GM12878 (cell line): ENCODE data around the gene BPIFB3. TPM values are rescaled to one million over a fixed set of nuclear protein-coding genes. Genes with fewer than 3 reads are reported as not detected.
"Not testable (repeated sequence)": the region's sequence is repeated elsewhere in the genome, so short reads cannot be mapped to it uniquely, and the experiment has no call there.

Experiments
- ATAC-seq: fragments of 200-7000 bp; cut with Tn5 transposase; 3 replicates; pipeline ENCODE4 v1.9.1; 2020; ENCODE audit warnings: mild to moderate bottlenecking, moderate library complexity
- BruUV-seq: library from RNA; stranded (reverse); fragments of 400-500 nt; replicated peaks from 2 replicates; lab custom pipeline; 2021; lab: Mats Ljungman, UMichigan
- CTCF ChIA-PET: fragments of 300-600 bp; sonication (Branson Sonifier 250); formaldehyde crosslinking; extraction: SDS; loops from one replicate; lab custom pipeline; 2021; ENCODE audit warnings: inconsistent platforms; lab: Yijun Ruan, JAX
- POLR2A ChIA-PET: fragments of 350-600 bp; formaldehyde crosslinking; extraction: SDS; loops from one replicate; lab custom pipeline; 2021; ENCODE audit warnings: inconsistent platforms; lab: Charles Lee
- RAD21 ChIA-PET: fragments of 300-600 bp; sonication (Branson Sonifier 250); formaldehyde crosslinking; loops from one replicate; lab custom pipeline; 2023; ENCODE audit warnings: antibody characterized with exemption; ENCODE audit not compliant: unreplicated experiment; lab: Charles Lee
- SMC1A ChIA-PET: fragments of 300-600 bp; sonication (Branson Sonifier 250); formaldehyde crosslinking; loops from one replicate; lab custom pipeline; 2023; ENCODE audit not compliant: unreplicated experiment, uncharacterized antibody; lab: Charles Lee
- DNase-seq: peaks from one replicate; pipeline ENCODE4 v3.0.0-alpha.2; 2011; ENCODE audit warnings: low read depth, low spot score
- FAIRE-seq: peaks from 3 replicates; lab custom pipeline; 2011; peaks lifted over from hg19 to GRCh38; lab: Jason Lieb, UNC
- H2AFZ ChIP-seq: 2 replicates; pipeline ENCODE4 v1.6.0; 2011; ENCODE audit warnings: low read depth, low read length, control low read depth; ENCODE audit not compliant: control insufficient read depth
- H3K27ac ChIP-seq: 2 replicates; pipeline ENCODE4 v1.5.1; 2011; ENCODE audit warnings: control low read depth; ENCODE audit not compliant: control insufficient read depth, insufficient read depth
- H3K27me3 ChIP-seq, 2 experiments: replicated peaks in 1 of 2; 2 replicates each; pipeline versions ENCODE4 v1.6.0 to v1.6.1; 2011; ENCODE audit warnings: low read length in 1 of 2; ENCODE audit not compliant: control insufficient read depth in 2 of 2, insufficient read depth in 2 of 2
- H3K36me3 ChIP-seq, 2 experiments: 2 replicates each; pipeline ENCODE4 v1.5.1; 2011; ENCODE audit warnings: low read length in 1 of 2; ENCODE audit not compliant: control insufficient read depth in 2 of 2, insufficient read depth in 2 of 2
- H3K4me1 ChIP-seq: 2 replicates; pipeline ENCODE4 v1.6.1; 2011; ENCODE audit warnings: mild to moderate bottlenecking, low read length, moderate library complexity, mixed read lengths; ENCODE audit not compliant: control insufficient read depth, insufficient read depth
- H3K4me2 ChIP-seq: 2 replicates; pipeline ENCODE4 v1.6.0; 2011; ENCODE audit warnings: control low read depth; ENCODE audit not compliant: control insufficient read depth, insufficient read depth
- H3K4me3 ChIP-seq: fragments of 200-600 bp; sonication (generic); 2 replicates; pipeline ENCODE4 v1.5.1; 2016
- H3K79me2 ChIP-seq: 2 replicates; pipeline ENCODE4 v1.6.0; 2011; ENCODE audit warnings: low read length; ENCODE audit not compliant: control insufficient read depth, insufficient read depth
- H3K9ac ChIP-seq: 2 replicates; pipeline ENCODE4 v1.8.0; 2011; ENCODE audit warnings: low read length, control low read depth, mixed read lengths; ENCODE audit not compliant: control insufficient read depth, insufficient read depth
- H3K9me3 ChIP-seq: replicated peaks from 3 replicates; pipeline ENCODE4 v1.5.1; 2011; ENCODE audit warnings: mild to moderate bottlenecking, low read length; ENCODE audit not compliant: control insufficient read depth, insufficient read depth
- H4K20me1 ChIP-seq: 2 replicates; pipeline ENCODE4 v1.6.0; 2011; ENCODE audit not compliant: control insufficient read depth, insufficient read depth
- BHLHE40 ChIP-seq, 2 experiments: fragments of 450-650 bp in 1 of 2; IDR thresholded peaks; 2 replicates each; pipeline ENCODE4 v1.6.1; 2011 to 2017; ENCODE audit warnings: low read depth in 2 of 2, borderline replicate concordance in 1 of 2, improper control_type of control experiment in 1 of 2, low read length in 1 of 2, mild to moderate bottlenecking in 1 of 2
- EP300 ChIP-seq, 2 experiments: fragments of 150-350 bp in 1 of 2; IDR thresholded peaks; 2 replicates each; pipeline ENCODE4 v1.6.1; 2011 to 2012; ENCODE audit warnings: low read depth in 2 of 2, low read length in 2 of 2, borderline replicate concordance in 1 of 2, improper control_type of control experiment in 1 of 2, inconsistent platforms in 1 of 2; ENCODE audit not compliant: control insufficient read depth in 1 of 2
- ESRRA ChIP-seq: IDR thresholded peaks from 2 replicates; pipeline ENCODE4 v1.6.1; 2012; ENCODE audit warnings: mild to moderate bottlenecking, low read length, improper control_type of control experiment
- FOXM1 ChIP-seq: IDR thresholded peaks from 2 replicates; pipeline ENCODE4 v1.6.1; 2012; ENCODE audit warnings: low read depth, mild to moderate bottlenecking, inconsistent platforms, low read length, moderate library complexity
- MTA2 ChIP-seq: fragments of 450-650 bp; IDR thresholded peaks from 2 replicates; pipeline ENCODE4 v1.6.1; 2016; ENCODE audit warnings: low read depth, mild to moderate bottlenecking, moderate library complexity
- NR2C1 ChIP-seq: fragments of 450-650 bp; IDR thresholded peaks from 2 replicates; pipeline ENCODE4 v1.6.1; 2017; ENCODE audit warnings: antibody characterized with exemption, mild to moderate bottlenecking, moderate library complexity
- POU2F2 ChIP-seq: IDR thresholded peaks from 3 replicates; pipeline ENCODE4 v1.6.1; 2011; ENCODE audit warnings: low read depth, mild to moderate bottlenecking, low read length, borderline replicate concordance
- RELA ChIP-seq: fragments of 450-650 bp; IDR thresholded peaks from 2 replicates; pipeline ENCODE4 v1.8.0; 2014; ENCODE audit warnings: borderline replicate concordance; ENCODE audit not compliant: partially characterized antibody
- SUPT20H ChIP-seq: IDR thresholded peaks from 2 replicates; pipeline ENCODE4 v1.6.1; 2011; ENCODE audit warnings: low read depth, mild to moderate bottlenecking, low read length, moderate library complexity, borderline replicate concordance; ENCODE audit not compliant: control insufficient read depth
- SUZ12 ChIP-seq: fragments of 200-600 bp; sonication (generic); IDR thresholded peaks from one replicate; pipeline ENCODE4 v1.6.1; 2018; ENCODE audit warnings: antibody characterized with exemption, mild to moderate bottlenecking; ENCODE audit not compliant: unreplicated experiment
- TCF3 ChIP-seq: IDR thresholded peaks from 2 replicates; pipeline ENCODE4 v1.6.1; 2012; ENCODE audit warnings: low read depth, mild to moderate bottlenecking, low read length, borderline replicate concordance; ENCODE audit not compliant: insufficient read depth
- TCF7 ChIP-seq: IDR thresholded peaks from 2 replicates; pipeline ENCODE4 v1.6.1; 2014; ENCODE audit warnings: antibody characterized with exemption, borderline replicate concordance
- USF1 ChIP-seq: IDR thresholded peaks from 2 replicates; pipeline ENCODE4 v1.6.1; 2011; ENCODE audit warnings: borderline replicate concordance, low read depth, mild to moderate bottlenecking, moderate library complexity, mixed read lengths, low read length; ENCODE audit not compliant: insufficient read depth; ENCODE audit errors: extremely low read length
- ZNF384 ChIP-seq: IDR thresholded peaks from 2 replicates; pipeline ENCODE4 v1.6.1; 2012; ENCODE audit warnings: low read depth, mild to moderate bottlenecking, low read length, improper control_type of control experiment, borderline replicate concordance
- ZNF622 ChIP-seq: fragments of 450-650 bp; IDR thresholded peaks from 2 replicates; pipeline ENCODE4 v1.6.1; 2017; ENCODE audit warnings: mild to moderate bottlenecking, inconsistent platforms
- WGBS: methylation state at CpG from one replicate; pipeline ENCODE4 v1.1.6; 2016; ENCODE audit warnings: low lambda C conversion rate; ENCODE audit not compliant: insufficient replicate concordance, insufficient coverage; ENCODE audit errors: missing lambda C conversion rate; 5-methylcytosine and 5-hydroxymethylcytosine counted together
- in situ Hi-C: fragments of 300-500 bp; cut with MboI; formaldehyde crosslinking; loops from 9 replicates; pipeline ENCODE4 v1.14.3; 2018; ENCODE audit warnings: mixed read lengths
- intact Hi-C: fragments of 100-400 bp; cut with micrococcal nuclease; formaldehyde crosslinking; loops from one replicate; pipeline ENCODE4 v1.14.2; 2022; ENCODE audit not compliant: unreplicated experiment
- polyA plus RNA-seq, 11 experiments: library from polyadenylated mRNA; depleted of rRNA in 4 of 11; unstranded in 6 of 11; stranded (reverse) in 5 of 11; fragments of >200 nt; fragmentation: Nextera tagmentation in 4 of 11; fragmentation: Illumina TruSeq in 1 of 11; extraction: Ambion mirVana in 4 of 11; extraction: Trizol in 1 of 11; gene quantifications; 1 replicate in 1 of 11; 2 replicates in 10 of 11; pipeline versions ENCODE4 v1.2.1 to v1.2.3, GENCODE V29; 2011 to 2016; ENCODE audit warnings: inconsistent platforms in 2 of 11, missing spikeins in 2 of 11, low read depth in 1 of 11
- total RNA-seq, 4 experiments: library from RNA; depleted of rRNA in 3 of 4; stranded (reverse); fragments of >200 nt in 3 of 4; fragmentation: Illumina TruSeq in 1 of 4; extraction: Trizol in 1 of 4; gene quantifications; 2 replicates each; pipeline versions ENCODE4 v1.2.1 to v1.2.3, GENCODE V29; 2013 to 2021

The BPIFB3 gene
- total and polyA plus RNA-seq, 10 of the 15 experiments (the other 5 are each of a cell fraction or from before 2014, with no cell fraction given) = not detected

GRCh38 chr20:33045129-33045721, 8.5 kb upstream of the BPIFB3 start:
- H4K20me1 ChIP-seq, BruUV-seq, H3K9me3 ChIP-seq, H2AFZ ChIP-seq, ATAC-seq, FAIRE-seq, DNase-seq, H3K36me3 ChIP-seq, H3K4me1 ChIP-seq, H3K4me2 ChIP-seq, RAD21 ChIA-PET, H3K4me3 ChIP-seq, H3K27me3 ChIP-seq, H3K79me2 ChIP-seq, in situ Hi-C loops, CTCF ChIA-PET, POLR2A ChIA-PET, H3K9ac ChIP-seq, H3K27ac ChIP-seq, SMC1A ChIA-PET, intact Hi-C loops: not testable (repeated sequence)
- 52% methylated on average over 15 of the region's 15 CpGs for WGBS

GRCh38 chr20:33046412-33046811, 7.3 kb upstream of the BPIFB3 start:
- Histone ChIP-seq H3K4me2 (no peak overlapping the region), H3K27ac (no peak overlapping the region), H3K9ac (no peak overlapping the region), H3K9me3 (no peaks in the 10 kb centered on the region; the same call in 2 of the 3 replicates), H3K79me2 (no peaks in the 10 kb centered on the region), H3K4me1 (no peaks in the 10 kb centered on the region), H3K4me3 (no peak overlapping the region), H3K27me3 (no peaks in the 10 kb centered on the region), H3K36me3 (no peaks in the 10 kb centered on the region), H4K20me1 (no peaks in the 10 kb centered on the region), H2AFZ (no peak overlapping the region)
- 27% methylated on average over 3 of the region's 3 CpGs for WGBS
- FAIRE-seq = no peak
- CTCF ChIA-PET = no interaction called here
- intact Hi-C loops (no loop called here), in situ Hi-C loops (no loop called here)
- RAD21 ChIA-PET = no interaction called here
- ATAC-seq = no peak
- SMC1A ChIA-PET = no interaction called here
- DNase-seq = no peak
- BruUV-seq = no TSS peak
- POLR2A ChIA-PET = no interaction called here
- TF ChIP-seq ZNF622 (no peak), RELA (no peak), ZNF384 (no peak), POU2F2 (no peak), ESRRA (no peak), BHLHE40 (IDR thresholded peaks at IDR 0.05; ENCODE audit: borderline replicate concordance in 1 of 2, low read depth in 2 of 2, low read length in 1 of 2) (no peak), TCF7 (no peak), SUZ12 (no peak), TCF3 (no peak), EP300 (IDR thresholded peaks at IDR 0.05; ENCODE audit: borderline replicate concordance in 1 of 2, control insufficient read depth in 1 of 2, low read depth in 2 of 2, low read length in 2 of 2) (no peak), USF1 (no peak), MTA2 (no peak), SUPT20H (no peak), FOXM1 (no peak), NR2C1 (no peak)
